Measurements from ENCODE around the gene BCL7B. TPM values are rescaled to one million over a fixed set of nuclear protein-coding genes. Genes with fewer than 3 reads are reported as not detected.

The BCL7B gene
- total RNA-seq, 1 experiment from 2014 or later, result 50.4 TPM

- no peak overlapping the region for H3K27ac ChIP-seq (ENCODE audit: low read depth, low read length)
- no peaks in the 10 kb centered on the region for H3K27me3 ChIP-seq (ENCODE audit: insufficient read depth, low read length)
- ATAC-seq (no peak), DNase-seq (ENCODE audit: low read depth, low spot score) (no peak)
- H4K20me1 ChIP-seq (ENCODE audit: insufficient read depth), result no peaks in the 10 kb centered on the region
- ChIA-PET CTCF (no interaction called here), POLR2A (no interaction called here), RAD21 (ENCODE audit: low non-redundant PET in 1 of 2, low total read pairs in 2 of 2, uncharacterized antibody in 2 of 2, unreplicated experiment in 2 of 2) (no interaction called here)
- H2AFZ ChIP-seq (ENCODE audit: low read depth, low read length, poor library complexity, severe bottlenecking), result no peak overlapping the region
- intact Hi-C loops (cut with micrococcal nuclease), result no loop called here
- no peaks in the 10 kb centered on the region for H3K9me2 ChIP-seq (ENCODE audit: insufficient read depth)
- no peaks in the 10 kb centered on the region for H3K9me3 ChIP-seq (ENCODE audit: control insufficient read depth in 1 of 2, insufficient read depth in 1 of 2, low read depth in 1 of 2, low read length in 2 of 2)
- peaks cover 17 to 19% of the 10 kb centered on the region in 2 experiments for H3K4me1 ChIP-seq (ENCODE audit: control insufficient read depth in 1 of 2, insufficient read depth in 2 of 2, low read length in 2 of 2)
- BruUV-seq (replicated peaks), result no TSS peak
- H3K9ac ChIP-seq (ENCODE audit: low read length), result no peak overlapping the region
- H3K4me3 ChIP-seq (replicated peaks in 1 of 2; ENCODE audit: low read depth in 1 of 2, low read length in 2 of 2), result no peak overlapping the region
- peaks cover 47% of the 10 kb centered on the region for H3K79me2 ChIP-seq (ENCODE audit: insufficient read depth, low read length)
- H3K36me3 ChIP-seq (ENCODE audit: control insufficient read depth in 1 of 2, insufficient read depth in 2 of 2, low read length in 2 of 2), result peaks cover 48 to 51% of the 10 kb centered on the region in 2 experiments
- no peak for TF ChIP-seq POLR2AphosphoS5 (IDR thresholded peaks at IDR 0.05; ENCODE audit: low read depth, low read length)
- H3K4me2 ChIP-seq (ENCODE audit: low read length), result no peak overlapping the region
These were observed 15.3 kb upstream of the BCL7B start for GRCh38 chr7:73572767-73573186.

DNA sequence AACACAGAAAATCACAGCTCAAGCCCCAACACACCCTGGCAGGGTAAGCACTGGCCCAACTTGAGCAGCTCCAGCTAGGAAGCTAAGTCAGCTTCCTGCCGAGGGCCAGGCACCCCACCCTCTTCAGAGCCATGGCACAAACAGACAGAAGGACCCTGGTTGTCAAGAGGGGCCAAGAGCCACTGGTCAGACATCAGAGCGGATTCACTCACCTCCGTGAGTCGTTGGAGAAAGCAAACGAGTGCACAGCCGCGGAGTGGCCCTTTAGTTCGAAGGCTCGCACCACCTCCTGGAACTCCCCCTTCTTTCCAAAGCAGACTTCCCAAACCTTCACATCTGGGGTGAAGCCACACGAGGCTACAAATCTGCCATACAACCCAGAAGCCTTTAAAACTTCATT is 13.5 kb upstream of the BCL7B start:
- Histone ChIP-seq H3K4me1 (ENCODE audit: control insufficient read depth in 1 of 2, insufficient read depth in 2 of 2, low read length in 2 of 2) (peaks cover 1 to 6% of the 10 kb centered on the region in 2 experiments; a peak in 3 of 4 replicates), H2AFZ (ENCODE audit: low read depth, low read length, poor library complexity, severe bottlenecking) (no peak overlapping the region), H3K4me3 (replicated peaks in 1 of 2; ENCODE audit: low read depth in 1 of 2, low read length in 2 of 2) (no peak overlapping the region), H3K27ac (ENCODE audit: low read depth, low read length) (no peak overlapping the region), H3K9ac (ENCODE audit: low read length) (no peak overlapping the region), H3K4me2 (ENCODE audit: low read length) (no peak overlapping the region), H3K36me3 (ENCODE audit: control insufficient read depth in 1 of 2, insufficient read depth in 2 of 2, low read length in 2 of 2) (peaks cover 48 to 51% of the 10 kb centered on the region in 2 experiments), H4K20me1 (ENCODE audit: insufficient read depth) (no peaks in the 10 kb centered on the region), H3K9me2 (ENCODE audit: insufficient read depth) (no peaks in the 10 kb centered on the region), H3K27me3 (ENCODE audit: insufficient read depth, low read length) (no peaks in the 10 kb centered on the region), H3K79me2 (ENCODE audit: insufficient read depth, low read length) (peaks cover 31% of the 10 kb centered on the region; the same call in 1 of the 2 replicates), H3K9me3 (ENCODE audit: control insufficient read depth in 1 of 2, insufficient read depth in 1 of 2, low read depth in 1 of 2, low read length in 2 of 2) (no peaks in the 10 kb centered on the region)
- ATAC-seq, result no peak
- ChIA-PET POLR2A (no interaction called here), CTCF (no interaction called here), RAD21 (ENCODE audit: low non-redundant PET in 1 of 2, low total read pairs in 2 of 2, uncharacterized antibody in 2 of 2, unreplicated experiment in 2 of 2) (no interaction called here)
- no peak for DNase-seq (ENCODE audit: low read depth, low spot score)
- intact Hi-C loops (cut with micrococcal nuclease), result no loop called here
- TF ChIP-seq EZH2phosphoT487 (IDR thresholded peaks at IDR 0.05; ENCODE audit: borderline replicate concordance), result no peak
- TF ChIP-seq SP1 (IDR thresholded peaks at IDR 0.05; ENCODE audit: low read depth), result no peak
- TF ChIP-seq SRF (IDR thresholded peaks at IDR 0.05; ENCODE audit: low read depth), result no peak
- no TSS peak for BruUV-seq (replicated peaks)
